Activated CD8-positive, alpha-beta T cell treated with anti-CD3 and anti-CD28 coated beads, Interleukin-2, amount 10 ng/mL, durations not matched to agents 7 days and 5 days (primary cell): ENCODE results near the gene SAFB. TPM values are rescaled to one million over a fixed set of nuclear protein-coding genes. Genes with fewer than 3 reads are reported as not detected.
"Not testable (repeated sequence)": the region's sequence is repeated elsewhere in the genome, so short reads cannot be mapped to it uniquely, and the experiment has no call there.

Experiments used
- ATAC-seq: fragments of 150-1000 bp; cut with Tn5 transposase; one replicate; pipeline ENCODE4 v1.10.0; 2021; ENCODE audit warnings: moderate library complexity
- CTCF ChIA-PET: fragments of 350-600 bp; sonication (Branson Sonifier 250); formaldehyde crosslinking; loops from one replicate; lab custom pipeline; 2021; ENCODE audit warnings: antibody characterized with exemption; lab: Charles Lee
- POLR2A ChIA-PET: fragments of 350-600 bp; sonication (Branson Sonifier 250); formaldehyde crosslinking; loops from one replicate; lab custom pipeline; 2021; ENCODE audit warnings: antibody characterized with exemption; lab: Charles Lee
- DNase-seq: peaks from one replicate; pipeline ENCODE4 v3.0.0-alpha.2; 2020
- H3K27ac Mint-ChIP-seq: one replicate; pipeline ENCODE4 v1.8.0; 2021; ENCODE audit warnings: mild to moderate bottlenecking, mixed read lengths
- H3K27me3 Mint-ChIP-seq: one replicate; pipeline ENCODE4 v1.8.0; 2021; ENCODE audit warnings: low read depth, mixed read lengths
- H3K36me3 Mint-ChIP-seq: one replicate; pipeline ENCODE4 v1.8.0; 2021; ENCODE audit warnings: low read depth, mixed read lengths
- H3K4me1 Mint-ChIP-seq: one replicate; pipeline ENCODE4 v1.8.0; 2021; ENCODE audit warnings: low read depth, mixed read lengths
- H3K4me3 Mint-ChIP-seq: one replicate; pipeline ENCODE4 v1.8.0; 2021; ENCODE audit warnings: mild to moderate bottlenecking, mixed read lengths
- H3K9me3 Mint-ChIP-seq: one replicate; pipeline ENCODE4 v1.8.0; 2022; ENCODE audit warnings: mixed read lengths; ENCODE audit not compliant: insufficient read depth
- total RNA-seq, 2 experiments: library from RNA; stranded (reverse); gene quantifications; one replicate each; pipeline ENCODE4 v1.2.3, GENCODE V29; 2021

SAFB gene
- total RNA-seq, 2 experiments from 2014 or later: 116 to 134 TPM

DNA sequence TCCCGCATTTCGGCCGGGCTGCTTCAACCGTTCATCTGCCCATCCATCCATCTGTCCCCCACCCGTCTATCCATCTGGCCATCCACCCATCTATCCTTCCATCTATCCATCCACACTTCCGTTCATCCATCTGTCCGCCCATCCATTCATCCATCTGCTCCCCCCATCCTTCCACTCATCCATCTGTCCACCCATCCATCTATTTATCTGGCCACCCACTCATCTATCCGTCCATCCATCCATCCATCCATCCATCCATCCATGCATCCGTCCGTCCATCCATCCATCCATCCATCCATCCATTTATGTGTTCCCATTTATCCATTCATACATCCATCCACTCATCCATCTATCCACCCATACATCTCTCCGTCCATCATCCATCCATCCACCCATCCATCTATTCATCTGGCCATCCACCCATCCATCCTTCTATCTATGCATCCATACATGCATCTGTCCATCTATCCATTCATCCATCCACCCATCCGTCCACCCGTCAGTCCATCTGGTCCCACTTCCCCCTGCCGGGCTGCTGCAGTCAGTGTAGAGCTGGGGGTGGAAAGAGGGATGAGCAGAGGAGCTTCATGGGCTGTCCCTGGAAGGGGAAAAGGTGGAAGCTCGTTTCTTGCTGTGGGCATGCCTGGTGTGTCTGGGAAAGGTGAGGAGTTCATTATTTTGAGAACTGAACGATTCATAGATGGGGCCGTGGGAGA, 58.7 kb downstream of the SAFB start:
- ATAC-seq (no peak), DNase-seq (peak; percentile 21)
- ChIA-PET CTCF (interaction anchor here (1.6 kb wide), 1 partner anchor 8 kb away, joined by 4 read pairs; the partner anchor contains the start of gene RPL36), POLR2A (interaction anchor here (1.0 kb wide), 1 partner anchor 39 kb away, joined by 3 read pairs; the partner anchor contains the start of genes CATSPERD and LONP1)
- H3K36me3 Mint-ChIP-seq: peaks cover 4% of the 10 kb centered on the region
- H3K4me3 Mint-ChIP-seq: peak overlapping the region; percentile 38
- peak overlapping the region; percentile 27 for H3K27ac Mint-ChIP-seq
- H3K9me3 Mint-ChIP-seq: no peaks in the 10 kb centered on the region
- peaks cover 12% of the 10 kb centered on the region for H3K27me3 Mint-ChIP-seq
- peaks cover 34% of the 10 kb centered on the region for H3K4me1 Mint-ChIP-seq

DNA sequence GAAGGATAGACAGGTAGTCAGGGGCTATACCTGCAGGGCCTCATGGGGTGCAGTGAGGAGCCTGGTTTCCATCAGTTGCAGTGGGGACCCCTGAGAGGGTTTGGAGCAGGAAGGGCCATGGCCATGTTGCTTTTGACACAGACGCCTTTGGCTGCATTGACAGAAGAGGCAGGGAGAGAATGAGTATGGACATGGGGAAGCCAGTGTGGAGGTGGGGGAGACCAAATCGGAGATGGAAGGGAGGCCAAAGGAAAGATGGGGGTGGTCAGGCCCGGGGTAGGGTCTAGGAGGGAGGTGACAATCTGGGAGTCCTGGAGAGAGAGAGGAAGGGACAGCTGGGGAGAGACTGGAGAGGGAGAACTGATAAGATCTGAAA, 59.2 kb downstream of the SAFB start:
- Mint-ChIP-seq H3K27me3 (peaks cover 12% of the 10 kb centered on the region), H3K36me3 (peaks cover 4% of the 10 kb centered on the region), H3K9me3 (no peaks in the 10 kb centered on the region), H3K4me1 (peaks cover 35% of the 10 kb centered on the region), H3K27ac (no peak overlapping the region), H3K4me3 (no peak overlapping the region)
- CTCF ChIA-PET: interaction anchor here (1.6 kb wide), 1 partner anchor 8 kb away, joined by 4 read pairs; the partner anchor contains the start of gene RPL36
- POLR2A ChIA-PET: interaction anchor here (0.6 to 1.0 kb wide), 2 partner anchors 38 to 59 kb away, joined by 3 read pairs; partner anchors contain the start of genes CATSPERD, LONP1 and SAFB
- DNase-seq (no peak), ATAC-seq (no peak)

DNA sequence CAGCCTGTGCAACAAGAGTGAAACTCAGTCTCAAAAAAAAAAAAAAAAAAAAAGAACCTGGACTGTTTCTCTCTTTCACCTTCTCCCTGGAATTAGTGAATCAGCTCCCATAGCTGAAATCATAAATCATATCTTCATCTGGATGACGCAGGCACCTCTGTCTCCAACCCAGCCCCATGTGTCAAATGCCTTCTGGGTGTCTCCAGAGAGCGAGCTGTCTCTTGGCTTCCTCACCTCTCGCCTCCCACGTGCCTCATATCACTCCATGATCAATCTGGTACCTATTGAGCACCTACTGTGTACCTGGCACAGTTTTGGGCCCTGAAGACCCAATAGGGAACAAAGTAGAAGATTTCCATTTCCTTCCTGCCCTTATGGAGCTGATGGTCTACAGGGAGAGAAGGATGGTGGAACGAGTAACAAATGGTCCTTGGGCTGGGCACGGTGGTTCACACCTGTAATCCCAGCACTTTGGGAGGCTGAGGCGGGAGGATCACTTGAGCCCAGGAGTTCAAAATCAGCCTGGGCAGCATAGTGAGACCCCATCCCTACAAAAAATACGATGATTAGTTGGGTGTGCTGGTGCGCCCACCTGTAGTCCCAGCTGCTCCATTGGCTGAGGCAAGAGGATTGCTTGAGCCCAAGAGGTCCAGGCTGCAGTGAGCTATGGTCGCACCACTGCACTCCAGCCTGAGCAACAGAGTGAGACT, 60.4 kb downstream of the SAFB start:
- DNase-seq (no peak), ATAC-seq (no peak)
- H3K27ac Mint-ChIP-seq: no peak overlapping the region
- POLR2A ChIA-PET: no interaction called here
- no peaks in the 10 kb centered on the region for H3K9me3 Mint-ChIP-seq
- CTCF ChIA-PET: no interaction called here
- no peaks in the 10 kb centered on the region for H3K36me3 Mint-ChIP-seq
- peaks cover 40% of the 10 kb centered on the region for H3K4me1 Mint-ChIP-seq
- H3K27me3 Mint-ChIP-seq: peaks cover 12% of the 10 kb centered on the region
- H3K4me3 Mint-ChIP-seq: no peak overlapping the region

GRCh38 chr19:5684694-5685430, 62.0 kb downstream of the SAFB start:
- DNase-seq: no peak
- CTCF ChIA-PET: interaction anchor here (7.5 kb wide), 1 partner anchor 33 kb away, joined by 113 read pairs; the partner anchor contains the start of genes CATSPERD and LONP1
- H3K4me3 Mint-ChIP-seq: no peak overlapping the region
- no peaks in the 10 kb centered on the region for H3K36me3 Mint-ChIP-seq
- H3K27me3 Mint-ChIP-seq: peaks cover 12% of the 10 kb centered on the region
- POLR2A ChIA-PET: no interaction called here
- no peaks in the 10 kb centered on the region for H3K9me3 Mint-ChIP-seq
- ATAC-seq: no peak
- H3K4me1 Mint-ChIP-seq: peaks cover 40% of the 10 kb centered on the region
- H3K27ac Mint-ChIP-seq: no peak overlapping the region

- no peak for ATAC-seq
- CTCF ChIA-PET: interaction anchor here (1.2 to 7.5 kb wide), 9 partner anchors 21 to 281 kb away, joined by 3 to 113 read pairs (median 5); partner anchors contain the start of genes CATSPERD, LONP1, SAFB and SAFB2
- H3K9me3 Mint-ChIP-seq: no peaks in the 10 kb centered on the region
- H3K27ac Mint-ChIP-seq: peak overlapping the region; percentile 88
- peaks cover 12% of the 10 kb centered on the region for H3K27me3 Mint-ChIP-seq
- peaks cover 13% of the 10 kb centered on the region for H3K36me3 Mint-ChIP-seq
- DNase-seq: no peak
- peaks cover 33% of the 10 kb centered on the region for H3K4me1 Mint-ChIP-seq
- POLR2A ChIA-PET: interaction anchor here (0.7 to 3.3 kb wide), 3 partner anchors 33 to 1237 kb away, joined by 4 to 19 read pairs (median 11); partner anchors contain the start of genes CATSPERD, LONP1, SAFB and SAFB2
- H3K4me3 Mint-ChIP-seq: peak overlapping the region; percentile 79
Measured at GRCh38 chr19:5686326-5686646, 63.4 kb downstream of the SAFB start.

DNA sequence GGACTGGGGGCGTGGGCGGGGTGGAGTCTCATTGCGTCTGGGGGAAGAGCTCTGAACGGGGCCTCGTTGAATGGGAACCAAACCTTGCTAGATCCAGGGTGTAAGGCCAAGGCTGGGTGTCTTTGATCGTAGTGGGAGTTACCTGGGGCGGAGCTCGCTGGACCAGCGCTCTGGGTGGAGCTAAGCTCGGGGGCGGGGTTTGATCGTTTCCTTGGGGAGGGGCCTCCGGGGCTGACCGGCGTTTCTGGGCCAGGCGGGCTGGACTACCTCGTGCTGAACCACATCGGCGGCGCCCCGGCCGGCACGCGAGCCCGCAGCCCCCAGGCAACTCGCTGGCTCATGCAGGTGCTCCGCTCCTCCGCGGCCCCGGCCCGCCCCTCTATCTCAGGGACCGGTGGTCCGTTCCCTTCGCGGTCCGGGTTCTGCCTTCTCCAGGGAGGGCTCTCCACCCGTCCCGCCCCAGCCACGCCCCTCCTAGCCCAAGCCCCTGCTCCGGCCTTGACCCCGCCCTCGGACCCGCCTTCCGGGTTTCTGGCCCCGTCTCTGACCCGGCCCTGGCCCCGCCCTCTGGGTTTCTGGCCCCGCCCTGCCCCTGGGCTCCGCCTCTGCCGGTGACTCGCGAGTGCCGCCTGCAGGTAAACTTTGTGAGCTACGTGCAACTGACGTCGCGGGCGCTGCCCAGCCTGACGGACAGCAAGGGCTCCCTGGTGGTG, 63.9 kb downstream of the SAFB start:
- no peaks in the 10 kb centered on the region for H3K9me3 Mint-ChIP-seq
- peak overlapping the region; percentile 88 for H3K27ac Mint-ChIP-seq
- CTCF ChIA-PET: interaction anchor here (1.0 to 7.5 kb wide), 12 partner anchors 17 to 281 kb away, joined by 3 to 113 read pairs (median 4); partner anchors contain the start of genes CATSPERD, LONP1, SAFB and SAFB2
- H3K27me3 Mint-ChIP-seq: peaks cover 8% of the 10 kb centered on the region
- peaks cover 27% of the 10 kb centered on the region for H3K4me1 Mint-ChIP-seq
- peak; percentile 99 for DNase-seq
- ATAC-seq: peak; percentile 68
- peak overlapping the region; percentile 79 for H3K4me3 Mint-ChIP-seq
- H3K36me3 Mint-ChIP-seq: peaks cover 16% of the 10 kb centered on the region
- POLR2A ChIA-PET: interaction anchor here (0.7 to 3.3 kb wide), 4 partner anchors 33 to 1238 kb away, joined by 3 to 19 read pairs (median 8); partner anchors contain the start of genes CATSPERD, LONP1, SAFB and SAFB2

- Mint-ChIP-seq H3K4me3 (peak overlapping the region; percentile 79), H3K36me3 (peaks cover 24% of the 10 kb centered on the region), H3K9me3 (no peaks in the 10 kb centered on the region), H3K4me1 (peaks cover 33% of the 10 kb centered on the region), H3K27me3 (peaks cover 3% of the 10 kb centered on the region), H3K27ac (no peak overlapping the region)
- DNase-seq (no peak), ATAC-seq (no peak)
- POLR2A ChIA-PET: interaction anchor here (0.7 to 3.3 kb wide), 4 partner anchors 31 to 103 kb away, joined by 3 to 19 read pairs (median 7); partner anchors contain the start of genes CATSPERD, LONP1, SAFB and SAFB2
- CTCF ChIA-PET: interaction anchor here (1.0 to 7.5 kb wide), 12 partner anchors 17 to 280 kb away, joined by 3 to 113 read pairs (median 4); partner anchors contain the start of genes CATSPERD, LONP1, SAFB and SAFB2
Measured at GRCh38 chr19:5687360-5688198, 64.7 kb downstream of the SAFB start.

- POLR2A ChIA-PET: interaction anchor here (1.0 to 3.3 kb wide), 2 partner anchors 30 to 31 kb away, joined by 3 to 11 read pairs; partner anchors contain the start of genes CATSPERD and LONP1
- peak overlapping the region; percentile 48 for H3K4me3 Mint-ChIP-seq
Measured at GRCh38 chr19:5688262-5688881, 65.5 kb downstream of the SAFB start.

DNA sequence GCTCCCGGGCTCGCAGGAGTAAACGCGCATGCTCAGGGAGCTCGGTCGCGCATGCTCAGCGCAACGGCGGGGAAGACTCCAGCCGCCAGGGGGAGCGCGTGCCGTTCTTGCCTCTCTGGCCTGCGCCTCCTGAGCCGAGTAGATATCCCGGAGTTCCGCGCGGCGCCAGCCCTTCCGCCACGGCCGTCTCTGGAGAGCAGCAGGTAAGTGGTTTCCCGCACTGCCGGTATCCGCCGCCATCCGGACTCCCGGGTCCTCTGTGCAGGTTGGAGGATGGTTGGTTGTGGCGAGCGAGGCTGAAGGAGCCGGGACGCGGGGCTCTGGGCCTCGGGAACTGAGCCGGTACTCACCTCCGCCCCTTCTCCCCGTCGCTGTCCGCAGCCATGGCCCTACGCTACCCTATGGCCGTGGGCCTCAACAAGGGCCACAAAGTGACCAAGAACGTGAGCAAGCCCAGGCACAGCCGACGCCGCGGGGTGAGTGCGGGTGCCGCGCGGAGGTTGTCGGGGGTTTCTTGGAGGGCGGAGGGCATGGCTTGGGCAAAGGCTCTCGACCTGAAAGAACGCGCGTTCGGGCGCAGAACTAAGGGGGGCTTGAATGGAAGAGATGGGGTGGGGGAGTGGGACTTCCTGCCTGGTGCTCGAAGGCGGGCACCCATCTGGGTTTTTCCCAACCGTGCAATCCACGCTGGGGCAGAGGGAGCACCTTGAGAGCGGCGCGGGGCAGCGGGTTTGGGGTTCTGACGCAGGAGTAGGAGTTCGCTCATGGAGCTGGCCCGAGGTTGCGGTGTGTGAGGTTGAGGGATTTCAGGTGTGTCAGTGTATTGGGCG, 67.5 kb downstream of the SAFB start, which contains the start of gene RPL36:
TSS of gene RPL36 (plus strand) at position 171 of the 830 bp plus-strand sequence. CDS start at position 384, 213 bp downstream.
- peak within 1 kb of the TSS; percentile 95 for H3K27ac Mint-ChIP-seq
- no peaks in the 10 kb centered on the region for H3K27me3 Mint-ChIP-seq
- peaks cover 40% of the 10 kb centered on the region for H3K4me1 Mint-ChIP-seq
- ChIA-PET POLR2A (interaction anchor here (0.6 to 1.7 kb wide), 19 partner anchors 10 to 1655 kb away, joined by 3 to 21 read pairs (median 3); partner anchors contain the start of genes CATSPERD, LONP1, SAFB and SAFB2), CTCF (interaction anchor here (0.6 to 7.5 kb wide), 21 partner anchors 8 to 881 kb away, joined by 3 to 113 read pairs (median 4); partner anchors contain the start of genes CATSPERD, DUS3L, HSD11B1L and LONP1)
- ATAC-seq (peak; percentile 60), DNase-seq (peak; percentile 99)
- H3K9me3 Mint-ChIP-seq: no peaks in the 10 kb centered on the region
- peak within 1 kb of the TSS; percentile 97 for H3K4me3 Mint-ChIP-seq
- peaks cover 44% of the 10 kb centered on the region for H3K36me3 Mint-ChIP-seq

More at GRCh38 chr19:5688262-5688881, 65.5 kb downstream of the SAFB start:
- H3K9me3 Mint-ChIP-seq, ATAC-seq, H3K27me3 Mint-ChIP-seq, DNase-seq: not testable (repeated sequence)
- Mint-ChIP-seq H3K36me3 (peaks cover 31% of the 10 kb centered on the region), H3K27ac (peak overlapping the region; percentile 50), H3K4me1 (peaks cover 40% of the 10 kb centered on the region)
- CTCF ChIA-PET: interaction anchor here (5.0 to 7.5 kb wide), 2 partner anchors 29 to 66 kb away, joined by 63 to 113 read pairs; partner anchors contain the start of genes CATSPERD, LONP1, SAFB and SAFB2
